Activated CD4-positive, alpha-beta T cell treated with anti-CD3 and anti-CD28 coated beads for 48 hours (primary cell): ENCODE results near the gene KCNIP1.

Source experiments
- DNase-seq: peaks from one replicate; pipeline ENCODE4 v3.0.0-alpha.2; 2020

KCNIP1 gene

GRCh38 chr5:170509348-170509660, 5.5 kb downstream of the KCNIP1 start:
- no peak for DNase-seq

GRCh38 chr5:170510126-170510525, 6.3 kb downstream of the KCNIP1 start:
- no peak for DNase-seq

GRCh38 chr5:170510559-170510958, 6.7 kb downstream of the KCNIP1 start:
- no peak for DNase-seq

- no peak for DNase-seq
These were observed 7.9 kb downstream of the KCNIP1 start for GRCh38 chr5:170511551-170512258.

GRCh38 chr5:170513856-170514525, 10.2 kb downstream of the KCNIP1 start:
- DNase-seq: no peak

- DNase-seq: no peak
These were observed 13.6 kb downstream of the KCNIP1 start for GRCh38 chr5:170517411-170517810.

GRCh38 chr5:170518277-170518676, 14.5 kb downstream of the KCNIP1 start:
- DNase-seq: no peak

GRCh38 chr5:170519549-170519948, 15.7 kb downstream of the KCNIP1 start:
- no peak for DNase-seq

GRCh38 chr5:170520372-170520771, 16.6 kb downstream of the KCNIP1 start:
- no peak for DNase-seq

- no peak for DNase-seq
These were observed 18.7 kb downstream of the KCNIP1 start for GRCh38 chr5:170522211-170523141.

- DNase-seq: no peak
These were observed 19.3 kb downstream of the KCNIP1 start for GRCh38 chr5:170523142-170523551.

GRCh38 chr5:170523830-170524229, 20.0 kb downstream of the KCNIP1 start:
- DNase-seq: no peak

GRCh38 chr5:170524576-170524975, 20.8 kb downstream of the KCNIP1 start:
- no peak for DNase-seq

- DNase-seq: no peak
These were observed 21.8 kb downstream of the KCNIP1 start for GRCh38 chr5:170525470-170526211.

GRCh38 chr5:170527991-170528390, 24.2 kb downstream of the KCNIP1 start:
- no peak for DNase-seq

GRCh38 chr5:170528976-170529375, 25.2 kb downstream of the KCNIP1 start:
- DNase-seq: no peak

- no peak for DNase-seq
These were observed 29.1 kb downstream of the KCNIP1 start for GRCh38 chr5:170532935-170533334.

- no peak for DNase-seq
These were observed 29.6 kb downstream of the KCNIP1 start for GRCh38 chr5:170533383-170533782.

GRCh38 chr5:170534177-170534576, 30.4 kb downstream of the KCNIP1 start:
- no peak for DNase-seq

GRCh38 chr5:170534941-170535340, 31.1 kb downstream of the KCNIP1 start:
- DNase-seq: no peak

- DNase-seq: no peak
These were observed 32.7 kb downstream of the KCNIP1 start for GRCh38 chr5:170536525-170536924.

GRCh38 chr5:170537451-170538095, 33.8 kb downstream of the KCNIP1 start:
- DNase-seq: no peak

GRCh38 chr5:170538096-170538465, 34.3 kb downstream of the KCNIP1 start:
- DNase-seq: no peak
